Epithelial cell of alveolus of lung (primary cell): ENCODE results near the gene SERHL2. TPM values are rescaled to one million over a fixed set of nuclear protein-coding genes. Genes with fewer than 3 reads are reported as not detected.

Experiments
- total RNA-seq: library from RNA; depleted of rRNA; stranded (reverse); fragments of >200 nt; gene quantifications from 2 replicates; pipeline ENCODE4 v1.2.1, GENCODE V29; 2015

Gene SERHL2, protein sequence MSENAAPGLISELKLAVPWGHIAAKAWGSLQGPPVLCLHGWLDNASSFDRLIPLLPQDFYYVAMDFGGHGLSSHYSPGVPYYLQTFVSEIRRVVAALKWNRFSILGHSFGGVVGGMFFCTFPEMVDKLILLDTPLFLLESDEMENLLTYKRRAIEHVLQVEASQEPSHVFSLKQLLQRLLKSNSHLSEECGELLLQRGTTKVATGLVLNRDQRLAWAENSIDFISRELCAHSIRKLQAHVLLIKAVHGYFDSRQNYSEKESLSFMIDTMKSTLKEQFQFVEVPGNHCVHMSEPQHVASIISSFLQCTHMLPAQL
- 0.48 and 2.8 TPM in 2 replicates for total RNA-seq

DNA sequence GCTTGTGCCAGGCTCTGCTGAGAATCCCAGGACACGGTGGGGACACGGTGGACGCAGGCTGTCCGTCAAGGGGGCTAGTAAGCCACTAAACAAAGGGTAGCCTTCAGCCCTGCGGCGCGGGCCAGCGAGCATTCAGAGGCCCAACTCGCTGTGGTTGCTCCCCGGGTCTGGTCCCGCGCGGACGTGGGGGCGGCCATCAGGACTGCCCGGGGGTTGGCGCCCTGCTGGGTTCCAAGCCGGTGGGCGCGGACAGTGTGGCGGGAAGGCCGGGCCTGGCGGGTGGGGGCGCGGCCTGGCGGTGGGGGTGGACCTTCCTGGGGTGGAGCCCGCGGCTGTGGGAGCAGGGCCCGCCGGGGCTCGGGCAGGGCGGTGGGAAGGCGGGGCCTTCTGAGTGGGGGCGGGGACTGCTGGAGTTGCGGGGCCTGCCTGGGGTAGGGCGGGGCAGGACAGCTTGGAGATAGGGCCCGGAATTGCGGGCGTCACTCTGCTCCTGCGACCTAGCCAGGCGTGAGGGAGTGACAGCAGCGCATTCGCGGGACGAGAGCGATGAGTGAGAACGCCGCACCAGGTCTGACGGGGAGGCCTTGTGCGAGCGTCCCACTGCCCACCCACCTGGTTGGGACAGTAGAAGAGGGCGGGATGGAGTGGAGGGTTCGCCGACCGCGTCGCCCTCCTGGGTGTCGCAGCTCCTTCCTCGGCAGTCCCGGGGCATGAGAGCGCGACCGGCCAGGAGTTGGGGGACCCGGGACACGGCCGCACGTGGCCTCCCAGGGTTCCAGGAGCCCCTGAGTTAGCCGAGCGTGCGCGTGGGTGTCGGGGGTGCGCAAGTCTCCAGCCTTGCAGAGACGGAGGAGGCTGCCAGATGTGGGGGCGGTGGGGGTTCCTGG is at the start of gene SERHL2:
TSS of gene SERHL2 (plus strand) at position 482 of the 887 bp plus-strand sequence. CDS start at position 547, 65 bp downstream.

DNA sequence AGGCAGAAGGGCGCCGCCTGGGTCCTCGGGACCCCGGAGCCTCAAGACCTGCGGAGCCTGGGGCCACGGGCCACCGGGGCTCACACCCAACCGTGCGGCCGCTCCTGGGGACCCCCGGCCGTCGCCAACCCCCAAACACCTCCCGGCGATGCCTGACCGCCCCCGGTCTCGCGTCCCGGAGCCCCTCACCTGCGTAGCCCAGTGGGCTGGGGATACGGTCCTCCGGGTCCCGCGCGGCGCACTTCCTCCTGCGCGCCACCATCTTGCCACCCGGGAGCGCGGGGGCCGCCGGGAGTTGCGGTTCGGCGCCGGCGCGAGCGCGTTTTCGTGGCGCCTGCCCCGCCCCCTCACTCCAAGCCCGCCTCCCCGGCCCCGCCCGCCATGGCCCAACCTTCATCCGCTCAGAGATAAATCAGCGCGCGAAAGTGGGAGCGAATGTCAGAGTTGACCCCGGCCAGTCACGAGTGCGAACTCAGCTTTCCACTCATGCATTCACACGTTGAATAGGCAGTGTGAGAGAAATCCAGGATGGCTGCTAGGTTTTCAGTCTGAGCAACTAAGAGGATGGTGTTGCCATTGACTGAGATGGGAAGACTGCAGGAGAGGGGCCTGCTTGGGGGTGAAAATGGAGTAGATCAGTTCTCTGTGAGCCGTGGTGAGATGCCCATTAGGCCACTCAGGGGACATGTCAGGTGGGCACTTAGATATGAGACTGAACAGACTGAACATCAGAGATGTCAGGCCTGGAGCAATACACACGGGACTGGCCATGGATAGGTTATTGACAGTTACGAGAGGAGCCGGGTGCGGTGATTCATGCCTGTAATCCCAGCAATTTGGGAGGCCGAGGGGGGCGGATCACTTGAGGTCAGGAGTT is 34.0 kb upstream of the SERHL2 start, which contains the start of gene RRP7A:
TSS of gene RRP7A (minus strand) at position 272 of the 877 bp plus-strand sequence. CDS start at position 262, 10 bp downstream.

DNA sequence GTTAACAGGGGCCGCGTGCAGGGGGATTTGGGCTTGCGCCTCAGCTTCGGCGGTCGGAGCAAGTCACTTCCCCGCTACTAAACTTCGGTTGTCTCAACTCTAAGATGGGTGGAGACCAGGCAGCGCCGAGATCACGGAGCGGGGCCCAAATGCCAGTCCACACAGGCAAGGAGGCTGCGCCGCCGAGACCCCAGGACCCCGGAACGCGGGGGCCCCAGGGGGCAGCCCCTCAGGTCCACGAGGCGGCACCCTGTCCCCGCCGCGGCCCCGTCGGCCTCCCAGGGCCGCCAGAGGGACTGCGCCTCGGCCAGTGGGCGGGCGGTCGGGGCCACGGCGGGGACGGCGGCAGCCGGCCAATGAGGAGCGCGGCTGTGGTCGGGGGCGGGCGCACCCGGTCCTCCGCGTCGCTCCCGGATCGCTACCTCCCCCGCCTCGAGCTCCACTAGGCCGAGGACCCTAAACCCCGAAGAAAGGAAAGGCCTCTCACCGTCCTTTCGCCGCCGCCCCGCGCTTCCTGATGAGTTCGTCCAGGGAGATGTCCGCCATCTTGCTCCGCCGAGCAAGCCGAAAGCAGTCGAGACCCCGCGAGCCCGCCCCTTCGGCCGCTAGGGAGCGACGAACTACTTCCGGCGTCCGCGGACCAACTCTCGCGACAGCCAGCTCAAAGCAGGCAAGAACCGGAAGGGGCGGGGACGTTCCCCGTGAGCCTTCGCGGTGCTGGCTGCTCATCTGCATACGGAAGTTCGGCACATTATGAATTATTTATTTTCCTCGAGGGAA is 60.7 kb downstream of the SERHL2 start, which contains the start of gene POLDIP3:
TSS of gene POLDIP3 (minus strand) at position 572 of the 780 bp plus-strand sequence. CDS start at position 546, 26 bp downstream.

Other genes with a start within 250 kb of the SERHL2 start
- not detected in 2 replicates for gene NFAM1, start 121.6 kb upstream of the SERHL2 start, total RNA-seq
- gene RRP7A, start 34.2 kb upstream of the SERHL2 start, total RNA-seq: 14.3 and 31.4 TPM in 2 replicates
- gene POLDIP3, start 60.9 kb downstream of the SERHL2 start, total RNA-seq: 33.0 and 50.7 TPM in 2 replicates
- 0.40 TPM in 1 of 2 replicates, not detected in the other for gene ATP5MGL, start 86.6 kb downstream of the SERHL2 start, total RNA-seq
- 131 and 189 TPM in 2 replicates for gene CYB5R3, start 95.4 kb downstream of the SERHL2 start, total RNA-seq
- 14.6 and 33.6 TPM in 2 replicates for gene A4GALT, start 166.9 kb downstream of the SERHL2 start, total RNA-seq